A673 (cell line): ENCODE measurements around the gene GRIK5. TPM values are rescaled to one million over a fixed set of nuclear protein-coding genes. Genes with fewer than 3 reads are reported as not detected.

Source experiments
- Bru-seq: library from RNA; stranded (reverse); fragments of 400-500 nt; gene quantifications from one replicate; lab custom pipeline; 2021; lab: Mats Ljungman, UMichigan
- BruChase-seq, 2 experiments: library from RNA; stranded (reverse); fragments of 400-500 nt; gene quantifications; one replicate each; lab custom pipeline; 2021; lab: Mats Ljungman, UMichigan
- BruUV-seq: library from RNA; stranded (reverse); fragments of 400-500 nt; replicated peaks from 2 replicates; lab custom pipeline; 2021; lab: Mats Ljungman, UMichigan
- CTCF ChIA-PET: fragments of 300-600 bp; sonication (Branson Sonifier 250); formaldehyde crosslinking; loops from one replicate; lab custom pipeline; 2022; ENCODE audit warnings: antibody characterized with exemption; lab: Charles Lee
- POLR2A ChIA-PET: fragments of 300-600 bp; sonication (Branson Sonifier 250); formaldehyde crosslinking; loops from one replicate; lab custom pipeline; 2022; ENCODE audit warnings: antibody characterized with exemption; ENCODE audit not compliant: low non-redundant PET; lab: Charles Lee
- DNase-seq: peaks from one replicate; pipeline ENCODE4 v3.0.0-alpha.2; 2015; ENCODE audit warnings: low spot score
- H3K27ac ChIP-seq: fragments of 200-600 bp; sonication (generic); 2 replicates; pipeline ENCODE4 v1.5.1; 2016; ENCODE audit warnings: mixed run types, low read depth, mild to moderate bottlenecking, mixed read lengths, antibody characterized with exemption, low read length; ENCODE audit not compliant: poor library complexity, severe bottlenecking
- H3K27me3 ChIP-seq: fragments of 200-600 bp; sonication (generic); replicated peaks from 2 replicates; pipeline ENCODE4 v1.6.1; 2017; ENCODE audit warnings: mixed run types, low read depth, mild to moderate bottlenecking, mixed read lengths, antibody characterized with exemption, low read length; ENCODE audit not compliant: insufficient read depth, poor library complexity
- H3K36me3 ChIP-seq: fragments of 200-600 bp; sonication (generic); 2 replicates; pipeline ENCODE4 v1.6.1; 2016; ENCODE audit warnings: mixed run types, mild to moderate bottlenecking, mixed read lengths, antibody characterized with exemption, low read length; ENCODE audit not compliant: insufficient read depth, poor library complexity, severe bottlenecking
- H3K4me1 ChIP-seq: fragments of 200-600 bp; sonication (generic); 2 replicates; pipeline ENCODE4 v1.6.1; 2017; ENCODE audit warnings: mixed run types, mild to moderate bottlenecking, mixed read lengths, antibody characterized with exemption, low read length; ENCODE audit not compliant: insufficient read depth, poor library complexity, severe bottlenecking
- H3K4me3 ChIP-seq: fragments of 200-600 bp; sonication (generic); 2 replicates; pipeline ENCODE4 v1.5.1; 2016; ENCODE audit warnings: low read depth, mixed run types, mild to moderate bottlenecking, mixed read lengths, low read length; ENCODE audit not compliant: poor library complexity, severe bottlenecking
- H3K9me3 ChIP-seq: fragments of 200-600 bp; sonication (generic); 2 replicates; pipeline ENCODE4 v1.6.1; 2016; ENCODE audit warnings: mixed run types, low read depth, mild to moderate bottlenecking, mixed read lengths, antibody characterized with exemption, low read length; ENCODE audit not compliant: poor library complexity, severe bottlenecking
- CTCF ChIP-seq: fragments of 300-800, 200-600 bp; sonication (generic); conservative IDR thresholded peaks from 2 replicates; pipeline ENCODE4 v1.5.1; 2017; ENCODE audit warnings: low read depth, mild to moderate bottlenecking, antibody characterized with exemption, low read length, moderate library complexity, mixed read lengths
- EZH2 ChIP-seq: fragments of 200-600 bp; sonication (generic); IDR thresholded peaks from 2 replicates; pipeline ENCODE4 v1.6.1; 2017; ENCODE audit warnings: borderline replicate concordance, low read depth, mild to moderate bottlenecking, mixed read lengths, antibody characterized with exemption, low read length; ENCODE audit not compliant: poor library complexity, severe bottlenecking
- intact Hi-C: fragments of 100-400 bp; cut with micrococcal nuclease; formaldehyde crosslinking; loops from one replicate; pipeline ENCODE4 v1.10.0; 2022; ENCODE audit not compliant: unreplicated experiment
- long read RNA-seq: library from polyadenylated mRNA; stranded (forward); transcript quantifications from one replicate; pipeline ENCODE4 v2.0.0, GENCODE V29; 2022
- total RNA-seq: library from RNA; stranded (reverse); gene quantifications from 2 replicates; pipeline ENCODE4 v1.2.3, GENCODE V29; 2021

GRIK5 gene
- total RNA-seq (21.2 and 24.0 TPM in 2 replicates), Bru-seq, nascent RNA (percentile 54 among the genes with signal in this experiment), BruChase-seq, experiment 1, labeled RNA remaining after a 2-hour chase (percentile 58 among the genes with signal in this experiment), BruChase-seq, experiment 2, labeled RNA remaining after a 6-hour chase (percentile 75 among the genes with signal in this experiment)
- long read RNA-seq, partial matches to known transcripts = 1 of 19 reads
- long read RNA-seq, other reads (novel, unspliced or antisense) = 17 of 19 reads

GRCh38 chr19:42069619-42070351 lies at the start of gene GRIK5:
GRIK5 (minus strand) TSS chr19:42070206; CDS start chr19:42065770, 4,436 bp downstream.
- BruUV-seq = no TSS peak
- H3K4me3 ChIP-seq = peak within 1 kb of the TSS; percentile 55
- intact Hi-C loops = no loop called here
- ChIA-PET CTCF (interaction anchor here (0.6 kb wide), 1 partner anchor 71 kb away, joined by 17 read pairs; no protein-coding TSS in a partner anchor), POLR2A (interaction anchor here (0.5 kb wide), 2 partner anchors 102 to 158 kb away, joined by 3 to 4 read pairs; no protein-coding TSS in a partner anchor)
- H3K27me3 ChIP-seq = no peaks in the 10 kb centered on the region
- DNase-seq = peak; percentile 59
- peak within 1 kb of the TSS; percentile 75 for H3K27ac ChIP-seq
- peaks cover 6% of the 10 kb centered on the region for H3K36me3 ChIP-seq
- peaks cover 17% of the 10 kb centered on the region for H3K4me1 ChIP-seq
- H3K9me3 ChIP-seq = no peaks in the 10 kb centered on the region
- TF ChIP-seq EZH2 (no peak), CTCF (no peak)

- intact Hi-C loops = no loop called here
- no peaks in the 10 kb centered on the region for H3K27me3 ChIP-seq
- BruUV-seq = no TSS peak
Measured at GRCh38 chr19:42117076-42117475, 47.1 kb upstream of the GRIK5 start.

More at GRCh38 chr19:42117076-42117475, 47.1 kb upstream of the GRIK5 start:
- CTCF ChIA-PET = no interaction called here
- Histone ChIP-seq H3K27ac (no peak overlapping the region), H3K9me3 (no peaks in the 10 kb centered on the region), H3K36me3 (no peaks in the 10 kb centered on the region), H3K4me3 (no peak overlapping the region), H3K4me1 (peaks cover 25% of the 10 kb centered on the region)
- TF ChIP-seq EZH2 (no peak), CTCF (no peak)
- no peak for DNase-seq
- POLR2A ChIA-PET = no interaction called here
